HUES6 (cell line): ENCODE measurements around the gene KPNB1.
A peak's percentile ranks its signal among the peaks of the same experiment; 100 is the strongest.

Experiments used
- H3K27ac ChIP-seq: 2 replicates; pipeline ENCODE4 v1.7.0; 2013; ENCODE audit warnings: low read depth, mild to moderate bottlenecking, low read length, inconsistent platforms
- H3K27me3 ChIP-seq: 2 replicates; pipeline ENCODE4 v1.6.1; 2013; ENCODE audit warnings: low read length; ENCODE audit not compliant: control insufficient read depth, insufficient read depth
- H3K36me3 ChIP-seq: 2 replicates; pipeline ENCODE4 v1.6.1; 2013; ENCODE audit warnings: low read length; ENCODE audit not compliant: control insufficient read depth, insufficient read depth
- H3K4me1 ChIP-seq: 2 replicates; pipeline ENCODE4 v1.6.1; 2013; ENCODE audit warnings: low read length; ENCODE audit not compliant: control insufficient read depth, insufficient read depth
- H3K4me3 ChIP-seq: 2 replicates; pipeline ENCODE4 v1.5.1; 2013; ENCODE audit warnings: low read depth, low read length
- H3K9ac ChIP-seq: one replicate; pipeline ENCODE4 v1.6.1; 2013; ENCODE audit warnings: mild to moderate bottlenecking, low read length
- H3K9me3 ChIP-seq: 2 replicates; pipeline ENCODE4 v1.6.1; 2013; ENCODE audit warnings: low read depth, low read length; ENCODE audit not compliant: control insufficient read depth, insufficient read depth

The KPNB1 gene

DNA sequence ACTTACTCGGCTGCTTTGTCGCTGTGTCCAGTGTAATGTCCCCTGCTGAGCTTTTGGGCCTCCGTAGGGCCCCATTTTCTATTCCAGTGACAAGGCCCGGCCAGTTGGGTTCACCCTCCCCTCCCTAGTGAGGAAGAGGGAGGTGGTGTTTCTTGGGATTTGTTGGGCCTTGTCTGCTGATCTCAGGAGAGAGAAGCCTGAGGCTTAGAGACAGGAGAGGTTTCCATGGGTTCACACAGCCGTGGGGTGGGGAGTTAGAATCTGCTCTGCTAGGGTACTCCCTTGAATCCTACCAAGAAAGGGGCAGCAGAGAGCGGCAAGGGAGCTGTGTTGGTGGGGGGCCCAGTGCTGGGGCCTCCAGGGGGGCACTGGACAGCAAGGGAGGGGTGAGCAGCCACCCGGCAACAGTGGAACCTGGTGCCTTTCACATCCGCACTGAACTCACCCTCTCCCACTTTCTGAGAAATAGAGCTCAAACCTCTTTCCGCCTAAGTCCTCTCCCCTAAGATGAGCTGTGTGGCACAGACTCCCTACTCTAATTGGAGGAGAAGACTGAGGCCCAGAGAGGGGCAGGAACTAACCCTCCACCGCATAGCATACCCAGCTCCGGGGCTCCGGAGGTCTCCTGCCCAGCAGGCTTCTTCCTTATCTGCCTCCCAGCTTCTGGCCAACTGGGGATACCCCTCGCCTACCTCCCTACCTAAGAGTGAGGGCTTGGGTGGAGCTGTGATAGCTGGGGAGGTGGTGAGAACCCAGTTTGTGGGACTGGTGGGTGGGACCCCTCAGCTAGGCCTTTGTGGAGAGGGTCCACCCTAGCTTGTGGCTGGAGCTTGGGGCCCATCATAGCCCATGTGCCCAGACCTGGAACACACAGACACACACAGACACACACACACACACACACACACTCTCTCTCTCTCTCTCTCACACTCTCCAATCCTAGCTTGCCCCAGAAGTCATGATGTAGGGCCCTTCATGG is 51.0 kb downstream of the KPNB1 start:
- Histone ChIP-seq H3K4me1 (peaks cover 12% of the 10 kb centered on the region), H3K4me3 (no peak overlapping the region), H3K27ac (no peak overlapping the region), H3K27me3 (no peaks in the 10 kb centered on the region), H3K36me3 (peaks cover 3% of the 10 kb centered on the region; the same call in 1 of the 2 replicates), H3K9me3 (no peaks in the 10 kb centered on the region), H3K9ac (peak overlapping the region; percentile 2)

DNA sequence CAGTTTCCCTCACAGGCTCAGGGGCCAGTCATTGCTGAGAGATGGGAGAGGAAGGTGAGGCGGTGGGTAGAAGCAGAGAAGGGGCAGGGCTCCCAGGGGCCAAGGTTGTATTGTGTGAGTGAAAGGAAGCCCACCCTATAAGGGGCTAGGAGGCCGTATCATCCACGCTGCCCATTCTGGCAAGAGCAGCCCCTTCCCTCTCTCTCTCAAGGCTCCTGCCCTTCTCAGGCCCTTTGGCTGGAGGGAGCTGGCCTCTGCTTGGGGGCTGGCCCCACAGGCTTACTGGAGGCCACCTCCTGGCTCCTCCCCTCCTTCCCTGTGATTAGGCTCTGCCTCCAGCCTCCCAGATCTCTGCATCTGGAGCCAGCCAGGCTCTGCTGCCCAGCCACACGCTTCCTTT is 51.9 kb downstream of the KPNB1 start:
- no peak overlapping the region for H3K9ac ChIP-seq
- peaks cover 6% of the 10 kb centered on the region; the same call in 1 of the 2 replicates for H3K4me1 ChIP-seq
- H3K36me3 ChIP-seq: peaks cover 3% of the 10 kb centered on the region; the same call in 1 of the 2 replicates
- no peaks in the 10 kb centered on the region for H3K9me3 ChIP-seq
- no peak overlapping the region for H3K4me3 ChIP-seq
- H3K27ac ChIP-seq: no peak overlapping the region
- H3K27me3 ChIP-seq: no peaks in the 10 kb centered on the region

DNA sequence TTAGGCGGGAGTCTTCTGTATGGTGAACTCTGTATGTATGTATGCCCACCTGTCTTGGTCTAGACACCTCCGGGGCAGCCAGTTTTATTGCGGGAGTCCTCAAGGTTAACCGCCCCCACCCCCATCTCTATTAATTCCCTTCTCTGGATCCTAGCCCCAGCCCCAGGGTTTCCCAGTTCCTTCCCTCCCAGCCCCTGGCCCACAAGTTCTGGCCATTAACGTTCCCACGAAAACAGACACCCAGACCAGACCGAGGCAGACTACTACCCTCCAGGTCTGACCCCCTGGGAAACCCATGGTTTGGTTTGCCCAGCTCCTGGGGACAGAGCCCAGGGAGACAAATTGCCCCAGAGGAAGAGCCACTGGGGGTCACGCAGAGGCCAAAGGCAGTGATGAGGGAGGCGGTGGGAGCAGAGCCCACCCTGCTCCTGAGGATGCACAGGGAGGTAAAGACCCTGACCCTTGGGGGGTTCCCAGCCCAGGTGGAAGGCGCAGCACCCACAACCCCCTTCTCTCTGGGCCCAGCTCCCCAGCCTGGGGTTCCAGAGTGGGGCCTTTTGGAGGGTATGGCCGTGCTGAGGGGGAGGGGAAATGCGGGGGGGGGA is 52.8 kb downstream of the KPNB1 start:
- Histone ChIP-seq H3K4me1 (peaks cover 6% of the 10 kb centered on the region; the same call in 1 of the 2 replicates), H3K4me3 (no peak overlapping the region), H3K27me3 (peaks cover 2% of the 10 kb centered on the region), H3K9ac (no peak overlapping the region), H3K27ac (no peak overlapping the region), H3K36me3 (no peaks in the 10 kb centered on the region), H3K9me3 (no peaks in the 10 kb centered on the region)

DNA sequence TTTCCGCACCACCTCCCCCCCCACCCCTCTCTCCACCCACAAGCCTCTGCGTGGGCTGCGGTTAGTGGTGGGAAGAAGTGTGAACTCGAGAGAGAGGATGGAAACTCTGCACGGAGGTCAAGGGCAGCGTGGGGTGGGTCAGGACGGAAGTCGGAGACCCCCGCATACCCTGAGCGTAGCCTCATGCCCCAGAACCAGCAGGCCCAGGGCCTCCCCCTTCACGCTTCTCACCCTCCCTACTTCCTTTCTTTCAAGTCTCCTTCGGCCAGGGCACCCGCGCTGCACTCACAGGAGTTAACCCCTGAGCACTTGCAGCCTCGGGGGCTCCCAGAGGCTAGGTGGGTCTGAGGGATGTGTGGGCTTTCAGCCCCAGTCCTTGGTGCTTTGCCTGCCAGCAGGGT is 53.5 kb downstream of the KPNB1 start:
- Histone ChIP-seq H3K4me1 (peaks cover 6% of the 10 kb centered on the region; the same call in 1 of the 2 replicates), H3K27me3 (peaks cover 9% of the 10 kb centered on the region), H3K27ac (no peak overlapping the region), H3K36me3 (no peaks in the 10 kb centered on the region), H3K4me3 (no peak overlapping the region), H3K9ac (no peak overlapping the region), H3K9me3 (no peaks in the 10 kb centered on the region)

DNA sequence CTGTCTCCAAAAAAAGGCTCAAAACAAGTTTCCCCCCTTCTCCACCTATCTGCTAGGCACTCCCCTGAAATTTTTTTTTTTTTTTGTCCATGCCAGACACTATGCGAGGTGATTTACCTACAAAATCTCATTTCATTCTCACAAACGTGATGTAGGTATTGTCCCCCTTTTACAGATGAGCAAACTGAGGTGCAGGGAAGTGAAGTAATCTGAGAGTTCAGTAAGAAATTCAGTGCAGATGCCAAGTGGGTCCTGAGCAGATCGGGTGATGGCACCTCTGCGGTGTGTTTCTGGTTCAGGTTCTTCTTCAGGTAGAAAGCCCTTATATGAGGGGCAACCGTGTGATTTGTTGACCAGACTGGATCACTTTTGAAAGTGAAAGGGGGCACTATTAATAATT is 54.0 kb downstream of the KPNB1 start:
- no peak overlapping the region for H3K9ac ChIP-seq
- H3K9me3 ChIP-seq: no peaks in the 10 kb centered on the region
- H3K4me1 ChIP-seq: peaks cover 6% of the 10 kb centered on the region; the same call in 1 of the 2 replicates
- H3K27ac ChIP-seq: no peak overlapping the region
- H3K36me3 ChIP-seq: no peaks in the 10 kb centered on the region
- H3K4me3 ChIP-seq: no peak overlapping the region
- peaks cover 11% of the 10 kb centered on the region for H3K27me3 ChIP-seq

DNA sequence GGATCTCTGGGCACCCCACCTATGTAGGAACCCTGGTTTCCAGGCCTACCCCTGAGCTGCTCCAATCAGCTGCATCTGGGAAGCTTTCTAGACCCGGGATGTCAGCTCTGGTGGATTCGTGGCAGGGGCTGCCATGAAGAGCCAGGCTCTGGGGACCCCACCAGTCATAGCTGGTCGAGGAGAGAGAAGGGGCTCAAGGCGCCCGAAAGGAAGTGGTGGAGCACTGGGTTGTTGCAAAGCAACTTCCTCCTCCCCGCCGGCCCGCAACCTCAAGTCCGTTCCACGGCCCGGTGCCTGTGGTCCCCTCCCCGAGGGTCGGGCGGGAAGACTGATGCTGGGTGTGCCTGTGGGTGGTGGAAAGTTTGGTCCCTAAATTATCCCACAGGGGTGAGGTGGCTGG is 54.4 kb downstream of the KPNB1 start:
- Histone ChIP-seq H3K9ac (no peak overlapping the region), H3K27me3 (peaks cover 13% of the 10 kb centered on the region), H3K27ac (no peak overlapping the region), H3K4me3 (no peak overlapping the region), H3K36me3 (no peaks in the 10 kb centered on the region), H3K9me3 (no peaks in the 10 kb centered on the region), H3K4me1 (peaks cover 6% of the 10 kb centered on the region; the same call in 1 of the 2 replicates)

DNA sequence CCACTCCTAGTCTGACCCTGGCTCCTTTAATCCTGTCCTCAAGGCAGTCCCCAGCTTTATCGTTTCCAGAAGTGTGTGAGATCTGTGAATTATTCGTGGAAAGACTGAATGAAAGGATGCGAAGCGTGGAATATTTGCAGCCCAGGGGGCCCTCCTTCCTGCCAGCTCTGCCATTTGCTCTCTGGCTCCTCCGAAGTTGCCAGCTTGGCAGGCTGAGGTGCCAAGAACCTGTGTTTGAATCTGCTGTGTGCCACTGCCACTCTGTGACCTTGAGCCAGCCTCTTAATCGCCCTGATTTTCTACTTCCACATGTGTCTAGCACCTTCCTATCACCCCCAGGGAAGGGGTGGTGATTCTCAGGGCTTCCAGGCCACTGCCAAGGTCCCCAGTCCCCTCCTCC is 55.0 kb downstream of the KPNB1 start:
- no peak overlapping the region for H3K9ac ChIP-seq
- H3K4me1 ChIP-seq: peaks cover 6% of the 10 kb centered on the region; the same call in 1 of the 2 replicates

DNA sequence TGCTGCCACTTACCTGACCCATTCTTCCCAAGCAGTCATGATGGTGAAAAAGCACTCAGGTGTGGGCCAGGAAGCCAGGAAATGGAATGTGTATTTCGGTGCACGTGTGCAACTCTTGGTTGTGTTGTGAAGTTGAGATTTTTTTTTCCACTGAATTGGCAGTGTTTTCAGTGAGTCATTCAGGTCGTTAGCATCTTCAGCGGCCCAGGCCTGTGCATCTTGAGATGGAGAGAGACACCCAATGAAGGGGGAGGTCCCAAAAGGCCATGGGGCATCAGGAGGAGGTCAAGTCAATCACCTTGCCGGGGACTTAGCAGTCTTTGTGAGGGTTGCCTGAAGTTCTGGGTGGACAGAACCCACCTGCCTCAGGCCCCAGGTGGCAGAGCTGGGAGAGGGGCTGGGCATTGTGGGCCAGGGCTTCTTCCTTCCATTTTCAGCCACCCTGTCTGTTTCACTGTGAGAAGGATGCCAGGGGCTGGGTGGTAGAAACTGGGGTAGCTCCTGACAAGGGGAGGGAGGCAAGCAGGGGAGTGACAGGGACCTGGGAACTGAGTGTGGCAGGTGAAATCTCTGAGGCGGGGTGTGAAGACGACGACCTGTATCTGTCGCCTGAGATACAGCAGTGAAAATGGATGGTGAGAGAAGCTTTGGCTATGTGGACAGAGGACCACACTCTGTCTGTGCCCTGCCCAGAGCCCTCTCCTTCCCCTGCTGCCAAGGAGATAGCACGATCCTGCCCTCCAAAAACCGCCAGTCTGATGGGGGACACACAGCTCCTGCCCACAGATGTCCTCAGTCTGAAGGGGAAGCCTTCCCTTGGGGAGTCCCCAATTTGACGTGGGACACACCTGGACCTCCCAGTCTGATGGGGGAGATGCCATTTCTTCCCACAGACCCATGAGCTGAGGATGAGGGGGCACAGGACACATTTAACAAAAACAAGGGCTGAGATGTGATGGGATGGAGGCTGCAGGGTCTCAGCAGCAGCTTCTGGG is 56.1 kb downstream of the KPNB1 start:
- Histone ChIP-seq H3K9ac (no peak overlapping the region), H3K9me3 (no peaks in the 10 kb centered on the region), H3K4me3 (no peak overlapping the region), H3K27ac (no peak overlapping the region), H3K36me3 (peaks cover 2% of the 10 kb centered on the region; the same call in 1 of the 2 replicates), H3K4me1 (peaks cover 6% of the 10 kb centered on the region; the same call in 1 of the 2 replicates), H3K27me3 (peaks cover 19% of the 10 kb centered on the region)

More for the DNA sequence above, 55.0 kb downstream of the KPNB1 start:
- Histone ChIP-seq H3K4me3 (no peak overlapping the region), H3K36me3 (no peaks in the 10 kb centered on the region), H3K9me3 (no peaks in the 10 kb centered on the region), H3K27ac (no peak overlapping the region), H3K27me3 (peaks cover 19% of the 10 kb centered on the region)

DNA sequence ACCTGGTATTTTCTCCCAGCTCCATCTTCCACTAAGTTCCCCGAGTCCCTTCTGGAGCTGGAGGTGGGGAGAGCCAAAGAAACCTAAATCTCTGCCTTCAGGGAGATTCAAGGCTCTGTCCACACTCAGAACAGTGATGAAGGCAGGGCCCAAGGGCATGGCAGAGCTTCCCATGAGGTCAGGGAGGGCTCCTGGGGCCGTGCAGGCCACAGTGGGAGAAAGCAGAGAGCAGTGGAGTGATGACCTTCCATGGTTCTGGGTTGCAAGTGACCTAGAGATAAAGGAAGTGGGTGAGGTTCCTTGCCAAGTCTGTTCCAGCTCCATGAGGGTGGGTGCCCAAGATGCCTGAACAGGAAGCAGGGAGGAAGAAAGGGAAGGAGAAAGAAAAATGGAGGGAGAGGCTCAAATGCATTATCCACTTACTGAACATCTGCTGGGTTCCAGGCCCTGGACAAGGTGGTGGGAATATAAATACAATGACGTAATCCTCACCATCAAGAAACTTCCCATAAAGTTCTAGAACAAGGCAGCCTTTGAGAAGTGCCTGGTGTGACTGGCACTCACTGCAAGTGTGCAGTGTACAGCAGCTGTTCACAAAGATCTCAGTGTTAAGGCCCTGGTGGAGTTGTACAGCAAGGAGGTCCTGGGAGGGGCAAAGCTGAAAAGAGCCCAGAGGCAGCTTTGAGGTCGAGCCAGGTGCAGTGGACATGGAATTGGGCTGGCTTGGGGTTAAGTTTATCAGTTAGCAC is 57.5 kb downstream of the KPNB1 start:
- Histone ChIP-seq H3K4me1 (no peaks in the 10 kb centered on the region; the same call in 1 of the 2 replicates), H3K27ac (no peak overlapping the region), H3K36me3 (peaks cover 4% of the 10 kb centered on the region; the same call in 1 of the 2 replicates), H3K4me3 (no peak overlapping the region), H3K9me3 (no peaks in the 10 kb centered on the region), H3K9ac (no peak overlapping the region), H3K27me3 (peaks cover 19% of the 10 kb centered on the region)

DNA sequence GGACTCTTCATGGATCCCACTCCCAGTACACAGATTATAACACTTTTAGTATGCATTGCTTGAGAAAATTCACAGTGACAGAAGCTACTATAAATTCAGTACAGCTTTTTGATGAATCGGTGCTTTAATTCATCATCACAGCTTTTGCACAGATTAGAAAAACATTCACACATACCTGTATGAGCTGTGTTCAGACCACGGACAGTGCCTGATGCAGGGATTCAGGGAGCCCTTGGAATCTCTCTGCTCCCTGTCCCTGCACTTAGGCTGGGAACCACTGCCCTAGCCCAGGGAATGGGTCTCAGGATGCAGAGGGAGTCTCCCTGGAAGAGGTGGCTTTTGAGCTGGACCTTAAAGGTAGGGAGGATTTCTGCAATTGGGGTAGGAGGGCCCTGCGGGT is 58.2 kb downstream of the KPNB1 start:
- Histone ChIP-seq H3K4me3 (no peak overlapping the region; the same call in 1 of the 2 replicates), H3K9ac (no peak overlapping the region), H3K9me3 (no peaks in the 10 kb centered on the region), H3K36me3 (peaks cover 4% of the 10 kb centered on the region; the same call in 1 of the 2 replicates), H3K27ac (no peak overlapping the region), H3K27me3 (peaks cover 24% of the 10 kb centered on the region), H3K4me1 (no peaks in the 10 kb centered on the region; the same call in 1 of the 2 replicates)
